BE2C (cell line): ENCODE measurements around the gene MLNR.

ENCODE experiments used
- DNase-seq: peaks from one replicate; pipeline ENCODE4 v3.0.0-alpha.2; 2020
- H3K27me3 ChIP-seq: fragments of 250-450 bp; sonication (Bioruptor Pico); 2 replicates; pipeline ENCODE4 v1.5.1; 2020; ENCODE audit warnings: mild to moderate bottlenecking
- H3K36me3 ChIP-seq: fragments of 250-450 bp; sonication (Bioruptor Pico); 2 replicates; pipeline ENCODE4 v1.5.1; 2020; ENCODE audit warnings: mild to moderate bottlenecking
- H3K4me1 ChIP-seq: fragments of 250-450 bp; sonication (Bioruptor Pico); 2 replicates; pipeline ENCODE4 v1.5.1; 2020
- H3K4me3 ChIP-seq: 2 replicates; pipeline ENCODE4 v1.5.1; 2011; ENCODE audit warnings: low read depth, low read length
- H3K9me3 ChIP-seq: fragments of 250-450 bp; sonication (Bioruptor Pico); 2 replicates; pipeline ENCODE4 v1.5.1; 2020
- TF ChIP-seq, protein P1 (sequence below): IDR thresholded peaks from 2 replicates; pipeline ENCODE4 v1.5.1; 2012; ENCODE audit warnings: mild to moderate bottlenecking, low read depth, low read length

MLNR gene

DNA sequence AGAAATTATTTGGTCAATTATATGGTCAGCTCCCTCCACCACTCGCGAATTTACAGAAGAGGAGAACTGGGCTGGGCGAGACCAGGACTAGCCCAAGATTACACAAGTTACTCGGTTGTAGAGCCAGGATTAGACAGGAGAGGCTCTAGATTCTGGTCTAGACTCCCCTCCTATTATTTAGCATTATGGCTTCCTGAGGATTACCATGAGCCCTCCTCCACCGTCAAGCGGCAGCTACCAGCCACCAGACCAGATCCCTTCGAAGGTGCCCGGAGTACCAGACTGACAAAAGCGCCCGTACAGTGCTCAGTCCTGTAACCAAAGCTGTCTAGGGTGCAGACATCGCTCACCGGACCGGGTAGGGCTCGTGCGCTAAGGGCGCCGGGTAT lies 497 bp upstream of the MLNR start:
- no peaks in the 10 kb centered on the region for H3K4me1 ChIP-seq
- H3K4me3 ChIP-seq = peak overlapping the region; percentile 43
- peaks cover 46% of the 10 kb centered on the region for H3K27me3 ChIP-seq
- H3K36me3 ChIP-seq = no peaks in the 10 kb centered on the region
- TF ChIP-seq, protein P1, sequence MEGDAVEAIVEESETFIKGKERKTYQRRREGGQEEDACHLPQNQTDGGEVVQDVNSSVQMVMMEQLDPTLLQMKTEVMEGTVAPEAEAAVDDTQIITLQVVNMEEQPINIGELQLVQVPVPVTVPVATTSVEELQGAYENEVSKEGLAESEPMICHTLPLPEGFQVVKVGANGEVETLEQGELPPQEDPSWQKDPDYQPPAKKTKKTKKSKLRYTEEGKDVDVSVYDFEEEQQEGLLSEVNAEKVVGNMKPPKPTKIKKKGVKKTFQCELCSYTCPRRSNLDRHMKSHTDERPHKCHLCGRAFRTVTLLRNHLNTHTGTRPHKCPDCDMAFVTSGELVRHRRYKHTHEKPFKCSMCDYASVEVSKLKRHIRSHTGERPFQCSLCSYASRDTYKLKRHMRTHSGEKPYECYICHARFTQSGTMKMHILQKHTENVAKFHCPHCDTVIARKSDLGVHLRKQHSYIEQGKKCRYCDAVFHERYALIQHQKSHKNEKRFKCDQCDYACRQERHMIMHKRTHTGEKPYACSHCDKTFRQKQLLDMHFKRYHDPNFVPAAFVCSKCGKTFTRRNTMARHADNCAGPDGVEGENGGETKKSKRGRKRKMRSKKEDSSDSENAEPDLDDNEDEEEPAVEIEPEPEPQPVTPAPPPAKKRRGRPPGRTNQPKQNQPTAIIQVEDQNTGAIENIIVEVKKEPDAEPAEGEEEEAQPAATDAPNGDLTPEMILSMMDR = no peak
- no peak for DNase-seq
- peaks cover 4% of the 10 kb centered on the region; the same call in 1 of the 2 replicates for H3K9me3 ChIP-seq

DNA sequence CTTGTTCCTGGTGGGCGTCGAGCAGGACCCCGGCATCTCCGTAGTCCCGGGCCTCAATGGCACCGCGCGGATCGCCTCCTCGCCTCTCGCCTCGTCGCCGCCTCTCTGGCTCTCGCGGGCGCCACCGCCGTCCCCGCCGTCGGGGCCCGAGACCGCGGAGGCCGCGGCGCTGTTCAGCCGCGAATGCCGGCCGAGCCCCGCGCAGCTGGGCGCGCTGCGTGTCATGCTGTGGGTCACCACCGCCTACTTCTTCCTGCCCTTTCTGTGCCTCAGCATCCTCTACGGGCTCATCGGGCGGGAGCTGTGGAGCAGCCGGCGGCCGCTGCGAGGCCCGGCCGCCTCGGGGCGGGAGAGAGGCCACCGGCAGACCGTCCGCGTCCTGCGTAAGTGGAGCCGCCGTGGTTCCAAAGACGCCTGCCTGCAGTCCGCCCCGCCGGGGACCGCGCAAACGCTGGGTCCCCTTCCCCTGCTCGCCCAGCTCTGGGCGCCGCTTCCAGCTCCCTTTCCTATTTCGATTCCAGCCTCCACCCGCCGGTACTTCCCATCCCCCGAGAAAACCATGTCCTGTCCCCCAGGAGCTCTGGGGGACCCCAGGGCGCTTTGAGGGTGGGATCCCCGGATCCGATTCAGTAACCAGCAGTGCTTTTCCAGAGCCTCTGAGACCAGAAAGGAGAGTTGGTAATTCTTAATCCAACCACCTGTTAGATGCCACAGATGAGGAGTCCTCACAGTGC lies 885 bp downstream of the MLNR start:
- H3K4me3 ChIP-seq = no peak overlapping the region
- no peaks in the 10 kb centered on the region for H3K4me1 ChIP-seq
- DNase-seq = no peak
- H3K27me3 ChIP-seq = peaks cover 46% of the 10 kb centered on the region
- TF ChIP-seq, protein P1 = no peak
- H3K9me3 ChIP-seq = peaks cover 4% of the 10 kb centered on the region; the same call in 1 of the 2 replicates
- H3K36me3 ChIP-seq = no peaks in the 10 kb centered on the region

DNA sequence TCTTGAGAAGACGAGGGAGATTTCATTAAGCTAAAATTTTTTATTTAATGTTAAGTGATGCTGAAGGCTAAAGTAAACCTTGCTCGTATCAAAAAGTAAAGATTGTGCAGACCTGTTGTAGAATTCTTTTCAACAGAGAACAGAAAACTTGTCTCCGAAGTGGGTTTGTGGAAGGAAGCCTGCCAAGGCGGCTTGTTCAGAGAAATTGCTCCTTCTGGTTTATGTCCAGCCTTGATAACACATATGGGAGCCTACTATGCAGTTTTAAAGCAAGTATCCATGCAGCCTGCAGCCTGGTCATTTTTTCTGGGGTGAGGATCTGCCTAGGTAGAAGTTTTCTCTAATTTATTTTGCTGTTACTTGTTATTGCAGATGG lies 1.4 kb downstream of the MLNR start:
- Histone ChIP-seq H3K27me3 (peaks cover 46% of the 10 kb centered on the region), H3K9me3 (peaks cover 4% of the 10 kb centered on the region; the same call in 1 of the 2 replicates), H3K36me3 (no peaks in the 10 kb centered on the region), H3K4me1 (no peaks in the 10 kb centered on the region), H3K4me3 (no peak overlapping the region)
- DNase-seq = no peak
- TF ChIP-seq, protein P1 = no peak

DNA sequence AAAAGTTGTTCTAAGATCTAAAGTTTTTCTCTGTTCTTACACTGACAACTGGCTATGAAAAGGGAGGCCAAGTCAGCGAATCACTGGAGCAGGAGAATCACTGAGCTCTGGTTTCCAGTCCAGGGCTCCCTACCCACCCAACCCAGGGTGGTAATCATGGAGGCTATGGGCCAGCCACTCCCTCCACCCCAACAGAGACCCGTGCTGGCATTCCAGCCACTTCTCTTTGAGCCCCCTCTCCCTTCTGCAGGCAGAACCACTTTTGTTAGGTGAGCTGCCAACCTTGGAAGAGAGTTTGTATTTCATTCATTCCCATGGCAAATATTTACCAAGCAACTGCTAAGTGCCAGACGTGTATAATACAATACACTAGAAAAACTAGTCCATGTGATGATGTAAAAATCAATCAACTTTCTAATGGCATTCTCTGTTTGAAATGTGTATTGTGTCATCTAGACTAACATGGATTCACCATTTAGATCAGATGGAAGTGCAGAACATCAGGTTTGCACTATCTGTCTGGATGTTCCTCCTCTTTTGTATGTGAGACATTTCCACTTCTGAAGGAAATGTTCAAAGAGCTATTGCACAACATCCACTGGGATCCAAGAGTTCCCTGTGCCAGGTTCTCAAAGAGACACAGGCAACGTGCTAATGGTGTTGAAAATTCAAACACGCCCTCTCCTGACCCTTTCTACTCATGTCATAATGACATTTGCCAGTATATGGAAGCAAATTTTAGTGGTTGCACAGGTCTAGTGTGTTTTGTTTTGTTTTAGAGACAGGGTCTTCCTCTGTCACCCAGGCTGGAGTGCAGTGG lies 5.3 kb downstream of the MLNR start:
- H3K27me3 ChIP-seq = peaks cover 37% of the 10 kb centered on the region
- DNase-seq = no peak

DNA sequence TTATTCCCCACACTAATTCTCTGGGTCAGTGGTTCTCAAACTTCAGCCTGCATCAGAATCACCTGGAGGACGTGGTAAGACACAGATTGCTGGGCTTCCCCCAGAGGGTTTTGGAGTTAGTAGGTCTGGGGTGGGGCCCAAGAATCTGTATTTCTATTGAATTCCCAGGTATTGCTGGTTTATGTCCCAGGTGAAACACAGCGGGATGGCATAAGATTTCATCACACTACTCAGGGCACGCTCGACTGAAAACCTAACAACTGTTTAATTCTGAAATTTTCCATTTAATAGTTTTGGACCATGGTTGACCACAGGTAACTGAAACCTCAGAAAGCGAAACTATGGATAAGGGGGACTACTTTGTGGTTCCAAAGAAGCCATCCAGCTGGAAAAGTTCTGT lies 6.5 kb downstream of the MLNR start:
- no peaks in the 10 kb centered on the region for H3K9me3 ChIP-seq
- H3K4me1 ChIP-seq = no peaks in the 10 kb centered on the region
- no peak for DNase-seq
- H3K27me3 ChIP-seq = peaks cover 25% of the 10 kb centered on the region
- H3K4me3 ChIP-seq = no peak overlapping the region
- TF ChIP-seq, protein P1 = no peak
- H3K36me3 ChIP-seq = no peaks in the 10 kb centered on the region

More for the DNA sequence above, 5.3 kb downstream of the MLNR start:
- H3K36me3 ChIP-seq = no peaks in the 10 kb centered on the region
- no peak overlapping the region for H3K4me3 ChIP-seq
- H3K4me1 ChIP-seq = no peaks in the 10 kb centered on the region
- TF ChIP-seq, protein P1 = no peak
- H3K9me3 ChIP-seq = peaks cover 4% of the 10 kb centered on the region; the same call in 1 of the 2 replicates

DNA sequence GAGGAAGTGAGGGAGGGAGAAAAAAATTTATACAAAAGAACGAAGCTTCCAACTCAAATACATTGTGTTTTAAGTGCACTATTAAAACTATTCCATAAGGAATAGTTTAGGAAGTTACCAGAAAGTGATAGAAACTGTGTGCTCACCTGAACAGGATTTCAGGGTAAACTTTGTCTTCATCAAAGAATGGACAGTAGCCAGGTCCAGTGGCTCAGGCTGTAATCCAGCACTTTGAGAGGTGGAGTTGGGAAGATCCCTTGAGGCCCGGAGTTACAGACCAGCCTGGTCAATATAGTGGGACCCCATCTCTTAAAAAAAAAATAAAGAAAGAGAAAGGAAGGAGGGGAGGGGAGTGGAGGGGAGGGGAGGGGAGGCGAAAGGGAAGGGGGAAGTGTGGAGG lies 14.6 kb downstream of the MLNR start:
- no peak overlapping the region for H3K4me3 ChIP-seq
- H3K9me3 ChIP-seq = no peaks in the 10 kb centered on the region
- H3K36me3 ChIP-seq = no peaks in the 10 kb centered on the region
- no peaks in the 10 kb centered on the region for H3K4me1 ChIP-seq
- H3K27me3 ChIP-seq = no peaks in the 10 kb centered on the region
- DNase-seq = no peak
- TF ChIP-seq, protein P1 = no peak
